GM12872 (cell line): ENCODE results near the gene SCUBE3.
A peak's percentile ranks its signal among the peaks of the same experiment; 100 is the strongest.

Source experiments
- TF ChIP-seq, protein P1 (sequence below): IDR thresholded peaks from 3 replicates; pipeline ENCODE4 v1.5.1; 2011; ENCODE audit warnings: low read depth, mild to moderate bottlenecking, low read length, moderate library complexity; ENCODE audit not compliant: insufficient read depth

SCUBE3 gene

DNA sequence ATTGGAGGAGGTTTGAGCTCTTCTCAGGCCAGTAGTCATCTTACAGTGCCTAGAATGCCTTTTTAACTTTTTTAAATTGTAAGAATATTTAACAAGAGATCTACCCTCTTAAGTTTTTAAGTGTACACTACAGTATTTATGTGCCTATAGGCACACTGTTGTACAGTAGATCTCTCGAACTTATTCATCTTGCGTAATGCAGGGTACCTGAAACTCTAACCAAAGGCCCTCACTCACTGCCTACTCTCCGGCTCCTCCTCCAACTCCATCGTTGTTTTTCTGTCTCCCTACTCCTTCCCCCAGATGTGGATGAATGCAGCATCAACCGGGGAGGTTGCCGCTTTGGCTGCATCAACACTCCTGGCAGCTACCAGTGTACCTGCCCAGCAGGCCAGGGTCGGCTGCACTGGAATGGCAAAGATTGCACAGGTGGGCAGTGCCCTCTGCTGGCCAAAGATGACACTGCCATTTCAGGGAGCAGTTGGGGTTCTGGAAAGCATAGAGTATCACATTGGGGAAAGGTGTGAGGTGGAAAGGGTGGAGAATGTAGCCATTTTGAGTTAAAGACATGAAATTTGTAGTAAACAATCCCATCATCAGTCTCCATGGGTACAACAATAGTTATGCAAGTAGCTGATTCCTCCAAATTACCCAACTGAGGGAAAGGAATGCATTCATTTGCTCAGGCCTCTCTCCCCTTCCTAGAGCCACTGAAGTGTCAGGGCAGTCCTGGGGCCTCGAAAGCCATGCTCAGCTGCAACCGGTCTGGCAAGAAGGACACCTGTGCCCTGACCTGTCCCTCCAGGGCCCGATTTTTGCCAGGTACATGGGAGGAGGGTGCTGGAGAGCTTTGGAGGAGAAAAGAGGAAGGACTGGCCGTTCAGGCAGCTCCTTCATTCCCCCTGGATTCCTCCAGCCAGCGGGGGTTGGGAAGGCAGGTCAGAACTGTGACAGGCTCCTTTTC lies 27.4 kb downstream of the SCUBE3 start:
- TF ChIP-seq, protein P1, sequence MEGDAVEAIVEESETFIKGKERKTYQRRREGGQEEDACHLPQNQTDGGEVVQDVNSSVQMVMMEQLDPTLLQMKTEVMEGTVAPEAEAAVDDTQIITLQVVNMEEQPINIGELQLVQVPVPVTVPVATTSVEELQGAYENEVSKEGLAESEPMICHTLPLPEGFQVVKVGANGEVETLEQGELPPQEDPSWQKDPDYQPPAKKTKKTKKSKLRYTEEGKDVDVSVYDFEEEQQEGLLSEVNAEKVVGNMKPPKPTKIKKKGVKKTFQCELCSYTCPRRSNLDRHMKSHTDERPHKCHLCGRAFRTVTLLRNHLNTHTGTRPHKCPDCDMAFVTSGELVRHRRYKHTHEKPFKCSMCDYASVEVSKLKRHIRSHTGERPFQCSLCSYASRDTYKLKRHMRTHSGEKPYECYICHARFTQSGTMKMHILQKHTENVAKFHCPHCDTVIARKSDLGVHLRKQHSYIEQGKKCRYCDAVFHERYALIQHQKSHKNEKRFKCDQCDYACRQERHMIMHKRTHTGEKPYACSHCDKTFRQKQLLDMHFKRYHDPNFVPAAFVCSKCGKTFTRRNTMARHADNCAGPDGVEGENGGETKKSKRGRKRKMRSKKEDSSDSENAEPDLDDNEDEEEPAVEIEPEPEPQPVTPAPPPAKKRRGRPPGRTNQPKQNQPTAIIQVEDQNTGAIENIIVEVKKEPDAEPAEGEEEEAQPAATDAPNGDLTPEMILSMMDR: peak; percentile 98

- TF ChIP-seq, protein P1: no peak
These were observed 28.7 kb downstream of the SCUBE3 start for GRCh38 chr6:35242486-35242885.

GRCh38 chr6:35242906-35243305 lies 29.1 kb downstream of the SCUBE3 start:
- TF ChIP-seq, protein P1: no peak

DNA sequence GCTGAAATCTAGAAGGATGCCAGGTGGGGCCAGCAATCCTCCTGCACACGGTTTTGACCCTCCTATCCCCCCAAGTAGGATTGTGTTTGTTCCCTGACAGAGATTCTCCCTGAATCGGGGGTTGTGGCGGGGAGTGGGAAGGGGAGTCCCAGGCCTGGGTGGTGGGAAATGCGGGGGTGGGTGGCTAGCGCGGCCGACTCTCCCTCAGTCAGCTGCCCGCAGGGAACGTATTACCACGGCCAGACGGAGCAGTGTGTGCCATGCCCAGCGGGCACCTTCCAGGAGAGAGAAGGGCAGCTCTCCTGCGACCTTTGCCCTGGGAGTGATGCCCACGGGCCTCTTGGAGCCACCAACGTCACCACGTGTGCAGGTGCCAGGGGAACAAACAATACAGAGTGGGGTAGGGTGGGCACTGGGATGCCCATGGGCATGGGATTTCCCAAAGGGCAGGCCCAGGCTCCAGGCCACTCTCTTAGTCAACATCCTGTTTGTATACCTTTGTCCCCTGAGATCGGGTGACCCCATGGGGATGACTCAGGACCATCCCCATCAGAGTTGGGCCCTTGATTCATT lies 29.7 kb downstream of the SCUBE3 start:
- TF ChIP-seq, protein P1: no peak

- TF ChIP-seq, protein P1: no peak
These were observed 30.8 kb downstream of the SCUBE3 start for GRCh38 chr6:35244551-35244950.

DNA sequence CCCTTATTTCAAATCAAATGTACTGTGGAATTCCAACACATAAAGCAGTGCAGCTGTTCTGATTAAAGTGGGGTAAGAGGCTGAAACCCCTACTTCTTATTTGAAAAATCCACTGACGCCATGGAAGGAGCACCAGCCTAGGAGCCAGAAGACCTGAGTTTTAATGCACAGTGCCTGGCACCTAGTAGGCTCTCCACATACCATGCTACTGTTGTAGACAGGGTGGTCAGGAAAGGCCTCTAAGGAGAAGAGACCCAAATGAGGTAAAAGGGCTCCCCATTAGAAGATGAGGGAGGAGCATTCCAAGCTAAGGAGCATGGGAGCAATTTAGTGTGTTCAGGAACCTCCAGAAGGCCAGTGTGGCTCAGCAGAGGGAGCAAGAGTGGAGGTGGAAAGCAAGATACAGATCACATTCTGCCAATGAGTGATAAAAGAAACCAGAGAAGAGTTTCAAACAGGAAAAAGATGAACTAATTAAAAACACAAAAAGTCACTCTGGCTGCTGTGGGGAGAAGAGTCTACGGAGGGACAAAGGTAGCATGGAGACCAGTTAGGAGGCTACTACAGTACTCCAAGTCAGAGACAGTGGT lies 34.0 kb downstream of the SCUBE3 start:
- TF ChIP-seq, protein P1: 0 out of 3 replicates have a peak, but pooled peaks have one; percentile 16

DNA sequence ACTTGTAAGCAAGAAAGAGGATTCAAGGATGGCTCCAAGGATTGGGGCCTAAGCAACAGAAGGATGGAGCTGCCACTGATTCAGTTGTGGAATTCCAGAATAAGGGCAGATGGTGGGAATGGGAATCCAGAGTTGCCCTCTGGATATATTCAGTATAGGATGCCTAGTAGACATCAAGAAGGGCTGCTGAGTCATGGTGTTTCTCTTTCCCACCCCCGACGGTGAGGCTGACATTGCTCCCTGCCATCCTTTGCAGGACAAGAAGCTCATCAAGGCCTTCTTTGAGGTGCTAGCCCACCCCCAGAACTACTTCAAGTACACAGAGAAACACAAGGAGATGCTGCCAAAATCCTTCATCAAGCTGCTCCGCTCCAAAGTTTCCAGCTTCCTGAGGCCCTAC lies 34.5 kb downstream of the SCUBE3 start:
- TF ChIP-seq, protein P1: no peak
